ENCODE measurements around the gene FAM168B. TPM values are rescaled to one million over a fixed set of nuclear protein-coding genes. Genes with fewer than 3 reads are reported as not detected.

Gene FAM168B
- total RNA-seq, 4 donors from 2014 or later: 56.4 to 108 (median 86.9) TPM

DNA sequence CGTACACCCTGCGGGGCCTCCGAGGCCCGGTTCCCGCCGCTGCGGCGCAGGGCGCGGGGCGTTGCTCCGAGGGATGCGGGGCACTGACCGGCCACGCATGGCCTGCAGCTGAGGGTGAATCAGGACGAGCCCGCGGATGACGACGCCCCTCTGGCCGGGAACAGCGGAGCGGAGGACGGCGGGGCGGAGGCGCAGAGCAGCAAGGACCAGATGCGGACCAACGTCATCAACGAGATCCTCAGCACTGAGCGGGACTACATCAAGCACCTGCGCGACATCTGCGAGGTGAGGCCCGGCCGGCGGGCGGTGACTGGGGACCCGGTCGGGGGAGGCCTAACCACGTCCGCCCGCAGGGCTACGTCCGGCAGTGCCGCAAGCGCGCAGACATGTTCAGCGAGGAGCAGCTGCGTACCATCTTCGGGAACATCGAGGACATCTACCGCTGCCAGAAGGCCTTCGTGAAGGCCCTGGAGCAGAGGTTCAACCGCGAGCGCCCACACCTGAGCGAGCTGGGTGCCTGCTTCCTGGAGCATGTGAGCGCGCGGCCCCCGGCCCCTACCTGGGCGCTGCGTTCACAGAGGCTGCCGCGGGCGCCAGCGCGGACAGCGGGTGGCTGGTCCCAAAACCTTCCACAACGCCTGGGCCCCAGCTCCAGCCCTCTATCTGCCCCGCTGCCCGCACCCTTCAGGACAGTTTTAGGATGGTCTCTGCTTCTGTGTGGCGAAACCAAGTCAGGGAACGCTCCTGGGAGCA lies 53.2 kb downstream of the FAM168B start:
- peak; percentile 8 to 82 for DNase-seq (ENCODE audit: low spot score in 2 of 2)
- intact Hi-C loops (cut with DNase I; ENCODE audit: low total_unique reads): no loop called here
- no peak overlapping the region for H3K4me3 ChIP-seq (ENCODE audit: low read depth, poor library complexity, severe bottlenecking)
- WGBS, 2 donors: 70 to 77% methylated on average over 30 to 72 of the region's 75 CpGs
- TF ChIP-seq POLR2A (IDR thresholded peaks at IDR 0.05): no peak
- TF ChIP-seq, protein P1, sequence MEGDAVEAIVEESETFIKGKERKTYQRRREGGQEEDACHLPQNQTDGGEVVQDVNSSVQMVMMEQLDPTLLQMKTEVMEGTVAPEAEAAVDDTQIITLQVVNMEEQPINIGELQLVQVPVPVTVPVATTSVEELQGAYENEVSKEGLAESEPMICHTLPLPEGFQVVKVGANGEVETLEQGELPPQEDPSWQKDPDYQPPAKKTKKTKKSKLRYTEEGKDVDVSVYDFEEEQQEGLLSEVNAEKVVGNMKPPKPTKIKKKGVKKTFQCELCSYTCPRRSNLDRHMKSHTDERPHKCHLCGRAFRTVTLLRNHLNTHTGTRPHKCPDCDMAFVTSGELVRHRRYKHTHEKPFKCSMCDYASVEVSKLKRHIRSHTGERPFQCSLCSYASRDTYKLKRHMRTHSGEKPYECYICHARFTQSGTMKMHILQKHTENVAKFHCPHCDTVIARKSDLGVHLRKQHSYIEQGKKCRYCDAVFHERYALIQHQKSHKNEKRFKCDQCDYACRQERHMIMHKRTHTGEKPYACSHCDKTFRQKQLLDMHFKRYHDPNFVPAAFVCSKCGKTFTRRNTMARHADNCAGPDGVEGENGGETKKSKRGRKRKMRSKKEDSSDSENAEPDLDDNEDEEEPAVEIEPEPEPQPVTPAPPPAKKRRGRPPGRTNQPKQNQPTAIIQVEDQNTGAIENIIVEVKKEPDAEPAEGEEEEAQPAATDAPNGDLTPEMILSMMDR (IDR thresholded peaks at IDR 0.05): no peak

DNA sequence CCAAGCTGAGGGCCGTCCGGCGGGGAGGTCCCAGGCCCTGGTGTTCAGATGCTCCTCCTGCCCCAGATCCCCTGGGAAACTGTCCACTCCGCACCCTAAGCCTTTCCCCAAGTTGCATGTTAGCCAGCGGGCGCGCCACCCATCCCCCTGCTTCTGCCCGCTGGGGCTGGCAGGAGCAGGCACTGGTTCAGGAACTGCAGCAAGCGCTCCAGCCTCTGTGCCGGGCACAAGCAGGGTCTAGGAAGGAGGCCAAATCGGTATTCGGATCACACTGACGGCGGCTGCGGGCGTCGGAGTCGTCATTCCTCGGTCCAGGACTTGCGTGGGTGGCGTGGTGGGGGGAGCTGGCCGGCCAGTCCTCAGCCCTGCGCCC lies 53.7 kb downstream of the FAM168B start:
- TF ChIP-seq POLR2A (IDR thresholded peaks at IDR 0.05): no peak
- TF ChIP-seq, protein P1 (IDR thresholded peaks at IDR 0.05): no peak
- H3K4me3 ChIP-seq (ENCODE audit: low read depth, poor library complexity, severe bottlenecking): no peak overlapping the region
- 69 to 85% methylated on average over 4 to 23 of the region's 23 CpGs for WGBS, 2 donors
- peak; percentile 11 to 70 for DNase-seq (ENCODE audit: low spot score in 2 of 2)
- intact Hi-C loops (cut with DNase I; ENCODE audit: low total_unique reads): no loop called here

DNA sequence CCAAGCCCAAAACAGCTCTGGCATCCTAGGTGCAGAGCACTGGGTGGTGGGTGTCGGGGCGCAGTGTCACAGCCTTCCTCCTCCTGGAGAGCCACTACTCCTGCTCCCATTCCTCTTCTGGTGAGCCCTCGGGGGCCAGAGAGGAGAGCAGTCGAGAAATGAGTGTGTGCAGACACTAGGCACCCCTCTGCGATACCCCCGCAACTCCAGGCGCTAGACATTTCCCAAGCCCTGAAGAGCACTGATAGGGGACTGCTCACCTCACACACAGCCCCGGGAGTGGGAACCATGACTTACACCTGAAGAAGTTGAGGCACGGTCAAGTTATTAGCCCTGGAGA lies 54.2 kb downstream of the FAM168B start:
- WGBS, 2 donors: 94 to 99% methylated on average over 9 of the region's 9 CpGs

DNA sequence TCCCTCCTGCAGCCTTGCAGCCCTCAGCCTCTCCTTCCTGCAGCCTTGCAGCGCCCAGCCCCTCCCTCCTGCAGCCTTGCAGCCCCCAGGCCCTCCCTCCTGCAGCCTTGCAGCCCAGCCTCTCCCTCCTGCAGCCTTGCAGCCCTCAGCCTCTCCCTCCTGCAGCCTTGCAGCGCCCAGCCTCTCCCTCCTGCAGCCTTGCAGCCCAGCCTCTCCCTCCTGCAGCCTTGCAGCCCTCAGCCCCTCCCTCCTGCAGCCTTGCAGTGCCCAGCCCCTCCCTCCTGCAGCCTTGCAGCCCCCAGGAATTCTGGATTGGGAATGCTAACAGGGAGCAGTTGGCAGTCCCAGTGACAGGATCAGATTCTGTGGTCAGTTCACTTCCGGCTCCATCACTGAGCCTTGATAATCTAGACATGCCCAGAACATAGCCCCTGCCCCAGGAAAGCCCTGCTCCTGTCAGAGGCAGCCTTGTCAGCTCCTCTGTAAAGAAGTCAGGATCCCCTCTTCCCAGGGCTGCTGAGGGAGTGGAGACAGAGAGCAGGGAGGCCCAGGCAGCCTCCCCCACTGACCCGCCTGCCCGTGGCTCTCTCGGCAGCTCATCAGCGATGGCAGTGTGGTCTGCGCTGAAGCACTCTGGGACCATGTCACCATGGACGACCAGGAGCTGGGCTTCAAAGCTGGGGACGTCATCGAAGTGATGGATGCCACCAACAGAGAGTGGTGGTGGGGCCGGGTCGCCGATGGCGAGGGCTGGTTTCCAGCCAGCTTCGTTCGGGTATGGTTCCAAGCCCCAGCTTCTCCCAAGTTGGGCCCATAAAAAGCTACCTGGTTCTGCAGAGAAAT lies 54.8 kb downstream of the FAM168B start:
- 87 to 91% methylated on average over 16 to 17 of the region's 17 CpGs for WGBS, 2 donors
- H3K4me3 ChIP-seq (ENCODE audit: low read depth, poor library complexity, severe bottlenecking): no peak overlapping the region
- peak; percentile 12 to 68 for DNase-seq (ENCODE audit: low spot score in 2 of 2)
- intact Hi-C loops (cut with DNase I; ENCODE audit: low total_unique reads): no loop called here
- no peak for TF ChIP-seq POLR2A (IDR thresholded peaks at IDR 0.05)

More for the DNA sequence above, 54.2 kb downstream of the FAM168B start:
- no peak overlapping the region for H3K4me3 ChIP-seq (ENCODE audit: low read depth, poor library complexity, severe bottlenecking)
- intact Hi-C loops (cut with DNase I; ENCODE audit: low total_unique reads): no loop called here
- DNase-seq (ENCODE audit: low spot score in 2 of 2): peak; percentile 11 to 64
- TF ChIP-seq, protein P1 (IDR thresholded peaks at IDR 0.05): no peak
- TF ChIP-seq POLR2A (IDR thresholded peaks at IDR 0.05): no peak

DNA sequence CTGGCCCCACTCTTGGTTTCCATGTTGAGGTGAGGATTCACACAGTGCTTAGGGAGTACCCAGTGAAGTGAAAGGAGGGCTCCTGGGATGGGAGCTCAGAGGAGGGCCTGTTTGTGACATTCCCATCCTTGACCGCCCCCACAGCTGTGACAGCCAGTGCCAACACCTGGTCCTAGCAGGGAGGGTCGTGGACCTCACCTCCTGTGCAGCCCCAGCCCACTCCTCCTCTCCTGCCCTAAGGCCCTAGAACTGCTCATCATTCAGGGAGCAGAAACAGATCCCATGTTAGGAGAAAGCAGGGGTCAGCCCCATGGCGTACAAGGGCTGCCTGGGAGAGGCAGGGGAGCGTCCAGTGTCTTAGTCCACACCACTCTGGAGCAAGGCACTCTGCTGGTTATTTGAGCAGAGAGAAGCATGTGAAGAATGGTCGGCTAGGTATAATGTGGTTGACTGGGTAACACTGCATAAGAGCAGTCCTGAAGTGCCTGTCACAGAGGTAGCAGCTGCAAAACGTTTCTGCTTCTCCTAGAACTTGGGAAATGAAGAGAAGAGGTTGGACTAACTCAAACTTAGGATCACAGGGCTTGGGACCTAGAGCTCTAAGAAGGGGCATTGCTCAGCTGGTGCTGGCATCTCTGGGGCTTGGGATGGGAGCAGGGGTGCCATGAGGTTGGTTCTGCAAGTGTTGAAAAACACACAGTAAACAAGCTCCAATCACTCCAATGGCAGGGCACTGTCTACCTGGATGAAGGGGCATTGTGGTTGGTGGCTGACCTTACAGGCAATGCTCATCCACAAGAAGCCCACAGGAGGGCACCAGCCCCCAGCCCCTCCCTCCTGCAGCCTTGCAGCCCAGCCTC lies 55.6 kb downstream of the FAM168B start:
- TF ChIP-seq, protein P1 (IDR thresholded peaks at IDR 0.05): no peak
- TF ChIP-seq POLR2A (IDR thresholded peaks at IDR 0.05): no peak
- 56 to 66% methylated on average over 5 to 6 of the region's 6 CpGs for WGBS, 2 donors
- H3K4me3 ChIP-seq (ENCODE audit: low read depth, poor library complexity, severe bottlenecking): no peak overlapping the region
- peak in 1 of 2 donors; percentile 79 for DNase-seq (ENCODE audit: low spot score in 2 of 2)
- intact Hi-C loops (cut with DNase I; ENCODE audit: low total_unique reads): no loop called here
